ENCODE results near the gene ALX3.

The ALX3 gene

DNA sequence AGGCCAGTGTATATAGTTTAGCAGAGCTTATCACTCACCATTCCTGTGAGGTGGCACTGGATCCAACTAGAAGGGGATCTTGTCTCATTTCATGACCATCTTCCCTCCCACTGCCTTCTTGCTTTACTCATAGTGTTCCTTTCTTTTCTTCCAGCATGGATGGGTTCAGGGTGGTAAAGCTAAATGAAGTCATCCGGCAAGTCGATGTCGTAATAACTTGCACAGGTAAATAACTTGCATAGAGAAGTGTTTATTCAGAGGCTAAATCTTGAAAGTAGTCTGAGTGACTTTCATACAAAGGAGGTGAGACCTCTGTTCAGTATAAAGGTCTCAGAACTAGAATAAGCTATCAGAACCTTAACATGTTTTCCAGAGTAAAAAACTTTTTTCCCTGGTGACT lies 52.7 kb downstream of the ALX3 start:
- no peak overlapping the region for H2BK120ac ChIP-seq (ENCODE audit: low read depth, low read length)
- no peak overlapping the region for H2AK5ac ChIP-seq (ENCODE audit: low read depth, low read length)
- H3K9ac ChIP-seq (ENCODE audit: low read depth, low read length, poor library complexity): no peak overlapping the region
- no peak overlapping the region for H3K4me2 ChIP-seq (ENCODE audit: insufficient read depth, low read length, poor library complexity, severe bottlenecking)
- no peak for DNase-seq (ENCODE audit: low spot score)
- no peak overlapping the region for H2BK5ac ChIP-seq (ENCODE audit: low read length)
- no peak overlapping the region for H2AFZ ChIP-seq (ENCODE audit: low read length)
- H3K4me3 ChIP-seq (ENCODE audit: low read length in 2 of 2): no peak overlapping the region
- no peak overlapping the region for H3K18ac ChIP-seq (ENCODE audit: low read length)
- H3K27me3 ChIP-seq (ENCODE audit: control insufficient read depth in 3 of 3, insufficient read depth in 3 of 3, low read depth in 1 of 3, low read length in 3 of 3): no peaks in the 10 kb centered on the region
- no peak overlapping the region for H3K4ac ChIP-seq (ENCODE audit: low read length)
- no CpG with 5 or more reads among the region's 3 CpGs for WGBS, 2 donors (ENCODE audit: extremely low coverage in 2 of 2, insufficient read length in 2 of 2, insufficient replicate concordance in 1 of 2)
- H3K79me1 ChIP-seq (ENCODE audit: low read depth, low read length): no peaks in the 10 kb centered on the region
- no peak overlapping the region for H4K8ac ChIP-seq (ENCODE audit: low read depth, low read length)
- no peak overlapping the region for H4K91ac ChIP-seq (ENCODE audit: low read depth, low read length, poor library complexity)
- no peak overlapping the region for H3K27ac ChIP-seq (replicated peaks; ENCODE audit: low read length)
- no peaks in the 10 kb centered on the region for H3K9me3 ChIP-seq (replicated peaks in 1 of 2; ENCODE audit: control insufficient read depth in 2 of 2, insufficient read depth in 1 of 2, low read depth in 1 of 2, low read length in 2 of 2)
- no peaks in the 10 kb centered on the region for H3K4me1 ChIP-seq (ENCODE audit: control insufficient read depth in 2 of 2, insufficient read depth in 1 of 2, low read depth in 1 of 2, low read length in 2 of 2)
- no peak overlapping the region for H2BK12ac ChIP-seq (ENCODE audit: low read length)
- no peak overlapping the region for H3K14ac ChIP-seq (ENCODE audit: low read length)
- H2BK15ac ChIP-seq (ENCODE audit: low read length): no peak overlapping the region
- H3K23ac ChIP-seq (ENCODE audit: low read depth, low read length, poor library complexity): no peak overlapping the region
- H3K36me3 ChIP-seq (replicated peaks in 1 of 2; ENCODE audit: control insufficient read depth in 2 of 2, insufficient read depth in 2 of 2, low read length in 2 of 2): peaks cover 52 to 99% of the 10 kb centered on the region in 2 donors

DNA sequence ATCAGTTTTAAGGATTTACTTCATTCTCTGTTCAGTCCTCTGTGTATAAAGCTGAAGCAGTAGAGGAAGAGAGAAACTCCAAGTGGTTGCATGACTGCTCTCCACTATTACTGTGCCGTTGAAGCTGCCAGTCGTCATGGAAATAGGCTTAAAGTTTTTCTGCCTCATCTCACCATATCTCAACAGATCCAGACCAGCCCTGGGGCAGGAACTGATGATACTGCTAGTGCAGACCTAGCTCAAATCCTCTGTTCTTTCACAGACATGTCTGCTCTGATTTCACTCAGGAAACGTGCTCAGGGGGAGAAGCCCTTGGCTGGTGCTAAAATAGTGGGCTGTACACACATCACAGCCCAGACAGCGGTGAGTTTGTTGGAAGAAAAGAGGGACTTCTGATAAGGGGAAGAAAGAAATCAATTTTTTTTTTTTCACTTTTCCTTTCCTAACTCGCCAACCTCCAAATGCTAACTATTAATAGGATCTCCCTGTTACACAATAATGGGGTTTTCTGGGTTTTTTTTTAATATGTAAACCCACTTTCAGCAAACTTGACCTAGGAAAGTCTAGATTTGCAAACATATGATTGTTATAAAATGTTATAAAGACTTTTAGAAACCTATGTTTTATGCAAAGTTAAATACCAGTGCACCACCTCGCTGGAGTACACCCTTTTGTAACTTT lies 58.2 kb downstream of the ALX3 start:
- no peak overlapping the region for H2AFZ ChIP-seq (ENCODE audit: low read length)
- H2BK120ac ChIP-seq (ENCODE audit: low read depth, low read length): no peak overlapping the region
- no peak overlapping the region for H4K91ac ChIP-seq (ENCODE audit: low read depth, low read length, poor library complexity)
- no peak overlapping the region for H3K27ac ChIP-seq (replicated peaks; ENCODE audit: low read length)
- no peak overlapping the region for H3K4me3 ChIP-seq (ENCODE audit: low read length in 2 of 2)
- no peak for DNase-seq (ENCODE audit: low spot score)
- peaks cover 40 to 89% of the 10 kb centered on the region in 2 donors for H3K36me3 ChIP-seq (replicated peaks in 1 of 2; ENCODE audit: control insufficient read depth in 2 of 2, insufficient read depth in 2 of 2, low read length in 2 of 2)
- H3K27me3 ChIP-seq (ENCODE audit: control insufficient read depth in 3 of 3, insufficient read depth in 3 of 3, low read depth in 1 of 3, low read length in 3 of 3): no peaks in the 10 kb centered on the region
- H3K9ac ChIP-seq (ENCODE audit: low read depth, low read length, poor library complexity): no peak overlapping the region
- H3K4me2 ChIP-seq (ENCODE audit: insufficient read depth, low read length, poor library complexity, severe bottlenecking): no peak overlapping the region
- H3K4me1 ChIP-seq (ENCODE audit: control insufficient read depth in 2 of 2, insufficient read depth in 1 of 2, low read depth in 1 of 2, low read length in 2 of 2): no peaks in the 10 kb centered on the region
- H4K8ac ChIP-seq (ENCODE audit: low read depth, low read length): no peak overlapping the region
- no peaks in the 10 kb centered on the region for H3K79me1 ChIP-seq (ENCODE audit: low read depth, low read length)
- H3K9me3 ChIP-seq (replicated peaks in 1 of 2; ENCODE audit: control insufficient read depth in 2 of 2, insufficient read depth in 1 of 2, low read depth in 1 of 2, low read length in 2 of 2): no peaks in the 10 kb centered on the region
- H3K14ac ChIP-seq (ENCODE audit: low read length): no peak overlapping the region
- no peak overlapping the region for H3K23ac ChIP-seq (ENCODE audit: low read depth, low read length, poor library complexity)
- no peak overlapping the region for H3K4ac ChIP-seq (ENCODE audit: low read length)
- no peak overlapping the region for H2BK5ac ChIP-seq (ENCODE audit: low read length)
- H2AK5ac ChIP-seq (ENCODE audit: low read depth, low read length): no peak overlapping the region
- no peak overlapping the region for H2BK12ac ChIP-seq (ENCODE audit: low read length)
- no CpG with 5 or more reads among the region's 6 CpGs for WGBS, 2 donors (ENCODE audit: extremely low coverage in 2 of 2, insufficient read length in 2 of 2, insufficient replicate concordance in 1 of 2)
- H2BK15ac ChIP-seq (ENCODE audit: low read length): no peak overlapping the region
- no peak overlapping the region for H3K18ac ChIP-seq (ENCODE audit: low read length)

DNA sequence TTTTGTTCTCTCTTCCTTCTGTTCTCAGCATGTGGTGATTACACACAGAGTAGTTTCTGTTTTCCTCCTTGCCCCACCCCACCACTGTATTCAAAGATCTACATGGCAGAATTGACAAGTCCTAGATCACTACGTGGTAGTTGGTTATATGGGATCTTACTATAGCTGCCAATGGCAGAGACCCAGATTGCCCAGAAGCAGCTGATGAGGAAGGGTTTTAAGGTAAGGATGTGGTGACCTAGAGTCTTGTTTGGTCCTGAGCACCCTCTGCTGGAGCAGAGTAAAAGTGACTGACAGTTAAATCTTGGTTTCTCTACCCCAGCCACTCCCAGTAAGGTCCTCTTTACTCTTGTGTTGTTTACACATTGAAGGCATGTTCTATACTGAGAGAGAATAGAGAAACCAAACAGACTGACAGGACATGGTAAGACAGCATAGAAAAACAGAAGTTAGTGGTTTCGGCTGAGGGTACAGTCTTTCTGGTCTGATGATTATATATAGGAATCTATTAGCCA lies 58.9 kb downstream of the ALX3 start:
- H2AFZ ChIP-seq (ENCODE audit: low read length): no peak overlapping the region
- no peak overlapping the region for H3K4me3 ChIP-seq (ENCODE audit: low read length in 2 of 2)
- no peak overlapping the region for H2BK12ac ChIP-seq (ENCODE audit: low read length)
- no peak overlapping the region for H4K91ac ChIP-seq (ENCODE audit: low read depth, low read length, poor library complexity)
- no peaks in the 10 kb centered on the region for H3K9me3 ChIP-seq (replicated peaks in 1 of 2; ENCODE audit: control insufficient read depth in 2 of 2, insufficient read depth in 1 of 2, low read depth in 1 of 2, low read length in 2 of 2)
- H3K4me1 ChIP-seq (ENCODE audit: control insufficient read depth in 2 of 2, insufficient read depth in 1 of 2, low read depth in 1 of 2, low read length in 2 of 2): peaks cover 0 to 2% of the 10 kb centered on the region in 2 donors
- no peak overlapping the region for H3K14ac ChIP-seq (ENCODE audit: low read length)
- no CpG with 5 or more reads among the region's 2 CpGs for whole genome bisulfite sequencing, 2 donors (ENCODE audit: extremely low coverage in 2 of 2, insufficient read length in 2 of 2, insufficient replicate concordance in 1 of 2)
- no peak overlapping the region for H2BK15ac ChIP-seq (ENCODE audit: low read length)
- no peak overlapping the region for H3K27ac ChIP-seq (replicated peaks; ENCODE audit: low read length)
- no peak overlapping the region for H4K8ac ChIP-seq (ENCODE audit: low read depth, low read length)
- no peak overlapping the region for H3K23ac ChIP-seq (ENCODE audit: low read depth, low read length, poor library complexity)
- H3K27me3 ChIP-seq (ENCODE audit: control insufficient read depth in 3 of 3, insufficient read depth in 3 of 3, low read depth in 1 of 3, low read length in 3 of 3): no peaks in the 10 kb centered on the region
- no peak overlapping the region for H2BK5ac ChIP-seq (ENCODE audit: low read length)
- no peak overlapping the region for H2BK120ac ChIP-seq (ENCODE audit: low read depth, low read length)
- H3K36me3 ChIP-seq (replicated peaks in 1 of 2; ENCODE audit: control insufficient read depth in 2 of 2, insufficient read depth in 2 of 2, low read length in 2 of 2): peaks cover 36 to 84% of the 10 kb centered on the region in 2 donors
- no peak overlapping the region for H3K4ac ChIP-seq (ENCODE audit: low read length)
- H3K9ac ChIP-seq (ENCODE audit: low read depth, low read length, poor library complexity): no peak overlapping the region
- H2AK5ac ChIP-seq (ENCODE audit: low read depth, low read length): no peak overlapping the region
- H3K4me2 ChIP-seq (ENCODE audit: insufficient read depth, low read length, poor library complexity, severe bottlenecking): no peak overlapping the region
- DNase-seq (ENCODE audit: low spot score): no peak
- no peaks in the 10 kb centered on the region for H3K79me1 ChIP-seq (ENCODE audit: low read depth, low read length)
- H3K18ac ChIP-seq (ENCODE audit: low read length): no peak overlapping the region
